HG03095 (cell line): Measurements from ENCODE around the gene RAX.

Source experiments
- ATAC-seq: cut with Tn5 transposase; IDR thresholded peaks from one replicate; pipeline ENCODE4 v1.9.1; 2021; ENCODE audit warnings: moderate library complexity; ENCODE audit not compliant: unreplicated experiment

The RAX gene

DNA sequence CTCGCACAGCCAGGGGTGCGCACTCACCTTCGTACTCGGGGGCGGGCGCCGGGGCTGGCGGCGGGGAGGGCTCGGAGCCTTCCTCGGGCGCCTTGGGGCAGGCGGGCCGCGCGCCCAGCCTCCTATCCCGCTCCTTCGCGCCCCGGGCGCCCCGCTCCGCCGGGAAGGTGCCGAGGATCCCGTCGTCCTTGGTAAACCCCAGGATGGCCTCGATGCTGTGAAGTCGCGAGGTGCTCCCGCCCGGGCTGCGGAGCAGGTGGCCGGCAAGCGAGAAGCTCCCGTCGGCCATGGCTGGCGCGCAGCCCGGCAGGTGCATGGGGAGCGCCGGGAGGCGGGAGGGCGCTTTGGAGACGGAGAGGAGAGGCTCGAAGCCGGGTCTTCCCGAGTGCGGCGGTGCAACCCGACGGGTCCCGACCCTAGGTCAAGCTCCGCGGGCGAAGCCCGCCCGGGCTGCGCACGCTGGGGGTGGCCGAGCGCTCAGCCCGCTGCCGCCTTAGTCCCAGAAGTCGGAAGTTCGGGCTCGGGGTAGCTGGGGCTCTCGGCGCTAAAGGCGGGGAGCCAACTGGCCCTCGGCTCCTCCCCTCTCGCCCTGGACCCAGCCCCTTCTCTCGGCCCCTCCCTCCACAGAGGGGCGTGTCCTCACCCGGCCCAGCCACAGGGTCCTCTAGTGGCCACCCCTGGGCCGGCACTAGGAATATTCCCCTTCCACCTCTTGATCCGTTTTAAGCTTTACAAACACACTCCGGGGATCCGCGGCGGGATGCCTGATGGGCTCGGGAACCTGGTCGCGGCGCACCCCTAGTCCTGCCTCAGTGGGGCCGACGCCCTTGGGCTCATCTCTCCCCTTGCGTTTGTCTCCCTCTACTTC lies at the start of gene RAX:
RAX (minus strand) TSS at position 564 of the 868 bp plus-strand sequence; CDS start at position 316, 248 bp downstream.
- ATAC-seq = no peak

DNA sequence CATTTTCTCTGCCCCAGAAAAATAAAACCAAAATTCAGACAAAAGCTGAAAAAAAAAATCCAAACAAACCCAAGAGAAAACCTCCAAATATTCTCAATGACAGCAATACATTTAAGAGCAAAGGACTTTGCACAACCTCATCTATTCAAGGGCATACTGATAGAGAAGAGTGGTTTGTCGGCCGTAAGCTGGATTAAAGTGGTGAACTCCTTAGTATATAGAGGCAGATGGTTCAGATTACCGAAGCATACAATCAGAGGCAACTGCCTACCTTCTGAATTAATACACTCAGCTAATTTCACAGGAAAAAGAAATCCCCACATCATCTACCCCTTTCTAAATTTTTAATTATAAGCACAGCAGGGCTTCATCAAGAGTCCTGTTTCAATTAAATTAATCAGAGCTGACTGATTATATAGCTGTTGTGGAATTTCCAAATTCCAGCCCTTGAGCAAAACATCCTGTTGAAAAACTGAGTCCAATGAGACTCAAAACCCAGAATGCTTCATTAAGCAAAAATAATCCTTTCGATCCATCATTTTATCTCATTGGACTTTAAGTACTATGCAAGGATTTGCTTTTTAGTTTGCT lies 45.3 kb upstream of the RAX start, which contains the start of gene CPLX4:
CPLX4 (minus strand) TSS at position 190 of the 591 bp plus-strand sequence; CDS start at position 3, 187 bp downstream.
- ATAC-seq = no peak

DNA sequence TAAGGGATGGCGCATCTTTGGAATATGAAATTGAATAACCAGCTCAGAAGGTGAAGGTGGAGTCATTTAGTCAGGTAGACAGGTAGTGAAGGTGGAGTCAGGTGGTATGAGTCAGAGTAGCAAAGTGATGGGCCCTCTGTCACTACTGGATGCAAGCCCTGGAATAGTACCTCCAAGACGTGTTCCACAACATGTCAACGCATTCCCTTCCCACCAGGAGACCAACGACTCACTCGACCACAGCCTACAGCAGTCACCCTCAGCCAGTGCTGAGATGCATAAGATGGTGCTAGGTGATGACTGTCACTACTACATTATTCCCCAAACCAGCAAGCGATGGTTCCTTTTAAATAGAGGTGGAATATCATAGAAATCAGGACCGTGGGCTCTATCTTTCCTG lies 38.4 kb upstream of the RAX start:
- no peak for ATAC-seq

DNA sequence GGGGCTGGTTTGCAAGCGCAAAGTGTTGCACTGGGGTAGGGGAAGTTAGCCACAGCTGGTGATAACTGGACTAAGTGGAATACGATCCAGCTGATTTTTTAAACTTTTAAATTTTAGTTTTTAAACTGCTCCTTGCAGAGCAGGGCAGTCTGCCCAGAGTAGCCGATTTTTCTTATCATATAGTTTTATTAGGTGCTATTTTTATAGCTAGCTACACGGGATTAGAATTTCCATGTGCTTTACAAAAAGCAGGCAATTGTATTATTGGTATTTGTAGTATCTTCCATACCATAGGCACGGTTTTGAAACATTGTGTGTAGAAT lies 35.6 kb upstream of the RAX start:
- no peak for ATAC-seq

DNA sequence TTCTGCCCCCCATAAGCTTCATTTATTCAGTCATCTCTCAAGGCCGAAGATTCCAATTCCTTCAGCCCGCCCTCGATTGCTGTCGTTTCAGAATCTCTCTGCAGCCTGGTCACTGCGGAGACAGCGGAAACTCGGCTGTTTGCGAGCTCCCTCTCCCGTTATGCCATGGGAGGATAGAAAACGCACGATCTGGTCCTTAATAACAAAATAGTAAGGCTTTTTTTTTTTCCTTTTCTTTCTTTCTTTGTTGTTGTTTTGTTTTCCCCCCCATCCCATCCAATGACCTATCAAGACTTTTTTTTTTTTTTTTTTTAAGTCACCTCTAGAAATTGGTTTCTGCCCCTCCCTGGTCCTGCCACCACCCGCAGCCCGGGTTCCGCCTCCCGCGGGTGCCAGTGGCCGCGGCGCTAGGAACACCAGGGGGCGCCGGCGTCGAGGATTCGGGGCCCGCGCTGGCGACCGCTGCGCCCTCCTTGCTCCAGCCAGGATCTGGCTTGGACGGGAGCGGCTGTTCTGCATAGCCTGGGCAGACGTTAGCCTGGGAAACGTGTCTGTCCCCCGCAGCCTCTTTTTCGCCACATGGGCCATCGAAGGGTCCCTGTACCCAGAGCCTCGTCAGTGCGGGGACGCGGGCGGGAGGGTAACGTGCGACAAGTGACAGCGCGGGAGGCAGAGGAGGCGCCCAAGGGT lies 35.1 kb upstream of the RAX start:
- ATAC-seq = peak; percentile 87

DNA sequence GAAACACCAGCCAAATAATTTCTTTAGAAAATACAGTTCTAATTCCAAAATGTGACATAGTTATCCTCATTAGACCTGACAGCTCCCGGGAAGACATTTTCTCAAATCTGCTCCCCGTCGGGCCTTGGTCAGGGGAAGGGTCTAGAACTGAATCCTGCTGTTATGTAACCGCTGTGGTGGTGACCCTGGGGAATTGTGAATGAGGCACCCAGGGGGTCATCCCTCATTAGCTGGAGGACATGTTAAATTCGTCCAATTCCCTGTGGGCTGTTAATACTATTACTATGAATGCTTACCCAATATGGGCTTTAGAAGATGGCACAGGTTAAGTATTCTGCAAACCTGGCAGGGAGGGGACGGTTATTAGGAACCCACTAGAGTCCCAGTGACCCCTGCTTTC lies 33.4 kb upstream of the RAX start:
- ATAC-seq = no peak

DNA sequence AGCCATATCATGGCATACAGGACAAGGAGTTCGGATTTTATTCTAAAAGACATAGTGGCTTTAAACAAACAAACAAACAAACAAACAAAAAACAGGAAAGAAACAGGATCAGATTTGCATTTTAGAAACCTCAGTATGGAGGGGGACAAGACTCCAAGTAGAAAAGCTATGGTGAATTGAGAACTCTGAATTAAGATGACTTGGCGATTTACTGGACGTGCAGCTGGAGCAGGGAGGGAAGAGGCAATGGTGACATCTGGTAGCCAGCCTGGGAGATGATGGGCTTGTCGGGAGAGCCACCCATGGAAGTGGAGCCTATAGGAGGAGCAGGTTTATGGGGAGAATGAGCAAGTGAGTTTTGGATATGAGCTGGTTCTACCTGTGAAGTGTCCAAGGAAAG lies 32.0 kb upstream of the RAX start:
- no peak for ATAC-seq

DNA sequence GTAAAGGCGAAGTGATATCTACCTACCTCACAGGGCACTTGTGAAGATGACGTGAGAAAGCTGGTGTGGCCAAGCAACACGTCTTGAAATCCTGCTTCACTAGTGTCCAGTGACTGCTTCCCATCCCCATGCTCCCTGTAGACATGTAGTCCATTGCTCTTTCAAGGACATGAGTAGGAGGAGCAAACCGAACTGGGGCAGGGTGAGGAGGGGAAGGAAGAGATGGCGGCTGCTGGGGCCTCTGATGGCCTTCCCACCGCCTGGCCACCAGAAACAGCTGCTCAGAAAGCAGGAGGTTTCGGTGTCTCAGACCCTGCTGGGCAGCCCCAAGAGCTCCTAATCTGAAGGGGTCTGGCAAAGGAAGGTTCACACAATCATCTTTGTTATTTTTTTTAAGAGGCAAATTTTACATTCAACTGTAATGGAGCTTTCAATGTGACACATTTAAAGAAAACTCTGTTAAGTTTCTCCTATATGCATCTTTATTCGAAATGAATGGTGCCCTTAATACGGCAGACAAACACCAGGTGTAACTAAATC lies 30.5 kb upstream of the RAX start:
- ATAC-seq = no peak

DNA sequence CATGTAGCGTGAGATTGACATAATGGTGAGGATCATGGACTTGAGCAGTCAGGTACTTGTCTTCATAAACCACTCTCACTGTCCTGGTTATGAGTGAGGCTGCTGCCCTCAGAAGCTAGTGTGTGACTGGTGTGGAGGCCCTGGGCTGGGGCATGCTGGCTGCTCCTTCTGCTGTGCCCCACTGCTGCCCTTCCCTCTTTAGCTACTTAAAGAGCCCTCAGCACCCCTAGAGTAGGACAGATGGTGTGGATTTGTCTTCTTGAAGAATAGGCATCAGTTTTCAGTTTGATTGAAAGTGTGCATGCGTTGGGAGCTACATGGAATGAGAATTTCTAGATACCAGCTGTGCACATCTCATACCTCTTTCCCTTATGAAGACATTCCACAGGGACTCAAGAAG lies 29.8 kb upstream of the RAX start:
- no peak for ATAC-seq

DNA sequence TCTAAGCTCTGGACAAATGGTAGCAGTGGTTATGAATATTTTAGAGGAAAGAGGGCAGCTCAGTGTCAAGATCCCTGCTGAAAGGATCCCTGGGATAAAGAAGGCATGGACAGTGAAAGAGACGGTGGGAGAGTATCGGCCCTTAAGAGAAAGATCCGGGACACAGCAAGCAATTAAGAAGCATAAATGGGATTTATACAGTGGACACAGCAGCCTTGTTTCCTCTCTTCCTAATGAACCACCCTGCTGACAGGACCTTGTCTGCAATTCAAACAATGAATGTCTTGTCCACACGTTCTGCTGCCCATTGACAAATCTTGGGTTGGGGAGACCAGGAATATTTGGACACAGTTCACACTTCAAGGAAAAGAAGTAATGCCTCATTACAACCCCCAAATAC lies 28.7 kb upstream of the RAX start:
- no peak for ATAC-seq

DNA sequence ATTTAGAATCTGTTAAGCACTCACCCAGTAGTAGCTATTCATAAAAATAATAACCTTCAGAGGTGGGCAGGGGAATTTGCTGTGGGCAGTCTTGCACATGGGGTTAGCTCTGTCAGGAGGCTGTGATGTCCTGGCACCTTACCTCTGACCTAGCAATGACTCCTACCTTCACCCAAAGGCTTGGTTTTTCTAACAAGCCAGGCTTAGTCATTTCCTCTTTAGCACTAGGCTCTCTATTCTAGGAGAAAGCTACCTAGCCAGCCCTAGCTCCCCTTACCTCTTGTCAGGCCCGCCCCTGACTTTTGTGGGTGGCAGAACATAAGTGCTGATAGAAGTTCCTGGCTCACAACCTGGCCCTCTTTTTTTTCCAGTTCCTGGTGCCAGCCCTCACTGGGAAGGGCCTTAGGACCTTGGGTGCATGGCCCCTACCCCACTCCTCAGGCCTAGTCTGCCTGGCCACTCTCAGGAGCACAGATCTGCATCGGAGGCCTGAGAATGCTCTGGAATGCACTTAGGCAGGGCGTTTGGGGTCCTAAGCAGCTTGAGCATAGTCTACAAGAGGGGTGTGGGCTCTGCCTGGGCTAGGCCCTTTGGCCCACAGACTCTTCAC lies 27.5 kb upstream of the RAX start:
- ATAC-seq = no peak

DNA sequence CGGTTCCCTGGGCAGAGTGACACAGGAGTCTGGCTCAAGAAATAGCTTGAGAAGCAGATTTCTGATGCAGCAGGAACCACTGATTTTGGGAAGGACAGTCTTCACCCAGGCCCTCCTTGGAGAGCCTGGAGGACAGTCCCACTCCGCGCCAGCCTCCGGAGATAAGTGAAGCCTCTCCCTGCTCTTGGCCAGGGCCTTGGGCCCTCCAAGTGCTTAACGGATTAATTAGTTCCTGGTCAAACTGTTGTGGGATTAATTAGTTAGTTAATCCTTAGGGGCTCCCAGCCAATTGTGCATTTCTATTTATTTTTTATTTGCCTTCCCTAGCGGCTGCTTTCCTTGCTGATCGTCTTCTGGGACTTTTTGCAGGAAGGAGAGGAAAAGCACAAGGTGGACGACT lies 25.6 kb upstream of the RAX start:
- no peak for ATAC-seq

DNA sequence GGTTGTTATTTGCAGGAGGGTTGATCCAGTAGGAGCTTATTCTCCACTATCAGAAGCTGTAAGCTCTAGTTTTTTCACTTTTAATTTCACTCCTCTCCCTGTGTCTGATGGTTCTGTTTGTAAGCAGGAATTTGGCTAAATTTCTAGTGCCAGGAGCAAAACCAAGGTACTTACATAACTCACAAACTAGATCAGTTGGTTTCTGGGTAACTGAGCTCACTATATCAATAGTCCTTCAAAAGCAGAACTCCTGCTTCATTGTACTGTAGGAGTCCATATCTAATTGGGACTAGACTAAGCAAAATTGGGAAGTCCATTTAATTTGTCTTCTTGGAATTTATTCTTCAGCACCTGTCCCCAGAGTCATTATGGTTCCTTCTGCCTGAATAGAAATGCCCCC lies 20.1 kb upstream of the RAX start:
- ATAC-seq = no peak

DNA sequence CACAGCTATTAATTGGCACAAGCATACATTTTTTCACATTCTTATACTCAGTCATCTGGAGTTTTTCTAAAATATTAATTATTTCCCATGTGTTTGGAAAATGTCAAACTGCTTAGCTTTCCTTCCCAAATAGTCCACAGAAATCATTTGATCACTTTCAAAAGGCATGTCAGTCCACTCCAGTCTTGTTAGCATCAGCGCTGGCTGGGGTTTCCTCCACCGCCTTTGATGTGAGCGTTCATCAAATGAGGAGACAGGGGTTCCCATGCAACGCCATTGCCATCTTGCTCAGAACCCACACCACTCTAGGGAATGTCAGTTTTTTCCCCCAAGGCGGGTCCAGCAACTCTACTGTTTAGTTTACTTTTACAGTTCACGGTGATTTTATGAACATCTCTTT lies 13.1 kb upstream of the RAX start:
- ATAC-seq = no peak

DNA sequence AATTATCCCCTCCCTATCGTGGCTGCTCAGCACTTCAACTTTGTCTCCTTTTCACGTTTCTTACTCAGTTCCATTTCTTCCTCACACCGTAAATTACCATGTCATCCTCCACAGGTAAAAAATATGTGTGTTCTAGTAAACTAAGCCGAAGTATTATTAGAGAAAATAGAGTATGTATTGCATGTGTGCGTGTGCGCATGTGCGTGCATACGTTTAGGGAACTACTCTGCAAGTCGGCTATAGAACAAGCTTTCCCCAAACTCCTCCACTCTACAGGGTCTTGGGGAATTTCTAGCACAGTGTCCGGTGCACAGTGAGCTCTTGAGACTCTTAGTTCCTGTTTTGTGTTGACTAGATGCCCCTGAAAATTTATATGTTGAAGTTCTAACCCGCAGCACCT lies 9.1 kb upstream of the RAX start:
- no peak for ATAC-seq

DNA sequence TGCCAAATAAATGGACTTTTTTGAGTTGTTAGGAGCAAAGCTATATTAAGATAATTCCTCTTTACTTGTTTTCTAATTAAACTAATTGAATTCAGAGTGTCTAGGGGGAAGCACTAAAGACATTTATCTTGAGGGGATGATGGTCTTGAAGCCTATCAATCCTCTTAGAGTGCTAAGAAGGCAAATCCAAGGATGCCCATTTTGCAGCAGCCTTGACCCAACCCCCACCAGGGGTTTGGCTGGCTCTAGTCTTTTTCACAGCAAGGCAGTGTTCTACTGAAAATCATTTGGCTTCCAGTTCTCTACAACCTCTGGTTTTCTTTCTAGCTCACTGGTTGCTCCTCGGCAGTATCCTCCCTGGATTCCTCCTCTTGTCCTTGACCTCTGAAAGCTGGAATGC lies 6.5 kb upstream of the RAX start:
- no peak for ATAC-seq

DNA sequence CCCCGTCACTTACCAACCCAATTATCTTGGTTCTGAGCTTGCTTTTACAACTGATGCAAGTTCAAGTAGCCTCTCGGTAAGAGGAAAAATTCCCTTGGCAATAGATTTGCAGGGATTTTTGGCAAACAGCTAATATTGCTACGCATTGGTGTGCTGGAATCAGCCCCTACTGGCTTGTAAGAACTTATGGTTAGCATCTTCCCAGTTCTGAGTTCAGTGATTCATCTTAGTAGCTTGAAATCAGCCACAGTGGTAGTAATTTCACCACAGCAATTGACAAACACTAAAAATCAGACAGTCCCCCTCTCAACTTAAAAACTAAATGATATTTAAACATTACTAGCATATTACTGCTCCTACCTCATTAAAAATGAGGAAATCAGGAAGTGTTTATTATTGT lies 5.9 kb upstream of the RAX start:
- ATAC-seq = no peak

DNA sequence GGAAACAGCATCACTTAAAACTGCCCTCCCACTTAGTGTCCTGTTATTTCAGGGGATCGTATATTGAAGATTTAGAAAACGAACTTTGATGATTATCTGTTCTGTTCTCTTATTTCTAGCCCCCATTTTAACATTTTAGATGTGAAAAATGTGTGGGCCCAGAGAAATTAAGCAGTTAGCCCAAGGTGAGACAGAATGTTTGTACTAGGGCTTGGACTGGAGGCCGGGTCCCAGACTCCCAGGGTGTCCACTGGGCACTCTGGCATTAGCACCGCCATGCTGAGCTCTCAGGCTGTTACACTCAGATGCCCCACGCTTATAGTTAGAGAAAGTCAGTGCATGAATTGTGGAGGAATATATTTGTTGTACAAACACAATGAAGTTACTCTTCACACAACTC lies 5.5 kb upstream of the RAX start:
- no peak for ATAC-seq

DNA sequence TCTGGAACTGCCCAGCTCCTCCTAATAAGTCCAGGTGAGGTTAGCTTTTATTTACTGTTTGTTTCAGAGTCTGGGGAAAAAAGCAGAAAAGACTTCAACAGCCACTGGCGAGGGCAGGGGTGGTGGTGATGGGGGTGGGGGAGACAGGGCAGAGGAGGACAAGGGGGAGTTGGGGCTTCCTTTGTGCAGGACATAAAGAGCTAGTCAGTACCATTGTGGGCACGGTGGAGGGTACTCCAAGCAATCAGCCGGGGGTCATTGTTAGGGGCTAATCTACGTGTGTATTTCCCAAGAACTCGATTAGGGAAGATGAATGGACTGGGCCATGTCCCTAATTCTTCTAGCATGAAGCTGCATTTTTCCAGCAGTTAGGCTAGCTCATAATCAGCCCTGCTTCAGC lies 2.8 kb upstream of the RAX start:
- ATAC-seq = no peak

DNA sequence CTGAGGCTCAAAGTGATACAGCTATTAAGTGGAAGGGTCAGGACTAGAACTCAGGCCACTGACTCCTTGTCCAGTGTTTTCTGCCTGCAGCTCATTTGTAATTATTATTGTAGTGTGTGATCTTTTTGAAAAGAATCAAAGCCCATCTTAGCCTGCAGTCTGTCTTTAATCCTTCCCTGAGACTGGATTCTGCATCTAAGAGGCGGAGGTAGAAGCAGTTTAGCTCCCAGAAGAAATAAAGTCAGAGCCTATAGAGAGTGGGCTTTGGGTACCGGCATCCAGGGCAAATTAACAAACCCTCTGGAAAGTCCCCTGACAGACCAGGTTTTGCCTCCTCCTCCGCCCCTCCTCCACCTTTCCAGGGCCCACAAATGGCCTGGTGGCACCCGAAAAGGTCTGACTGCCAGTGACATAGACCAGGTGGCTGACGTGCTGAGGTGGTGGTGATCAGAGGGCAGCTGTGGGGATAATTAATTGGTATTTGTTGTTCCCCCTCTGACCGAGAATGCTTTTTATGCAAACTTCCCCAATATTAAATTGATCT lies 2.2 kb upstream of the RAX start:
- no peak for ATAC-seq

DNA sequence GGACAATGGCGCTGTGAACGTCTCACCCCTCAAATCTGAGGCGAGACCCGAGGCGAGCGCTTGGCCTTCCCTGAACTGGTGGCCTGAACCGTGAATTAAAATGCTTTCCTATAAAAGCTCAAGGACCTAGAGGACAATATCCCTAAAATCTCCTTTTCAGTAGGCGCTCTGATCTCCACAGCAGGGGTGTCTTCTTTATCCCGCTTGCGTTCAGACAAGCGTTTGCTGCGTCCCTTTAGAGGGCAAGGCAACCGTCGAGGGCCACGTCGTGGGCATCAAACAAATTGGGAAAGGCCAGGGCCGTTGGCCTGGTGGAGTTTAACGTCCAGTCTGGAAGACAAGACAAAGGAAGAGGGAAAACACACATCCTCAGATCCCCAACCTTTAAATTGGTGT lies 1.3 kb upstream of the RAX start:
- ATAC-seq = no peak
